ENCODE measurements around the gene TMEM132C. TPM values are rescaled to one million over a fixed set of nuclear protein-coding genes. Genes with fewer than 3 reads are reported as not detected.

TMEM132C gene
- total and polyA plus RNA-seq, 7 donors = 0.60 to 3.5 (median 1.7) TPM; not detected in 1

DNA sequence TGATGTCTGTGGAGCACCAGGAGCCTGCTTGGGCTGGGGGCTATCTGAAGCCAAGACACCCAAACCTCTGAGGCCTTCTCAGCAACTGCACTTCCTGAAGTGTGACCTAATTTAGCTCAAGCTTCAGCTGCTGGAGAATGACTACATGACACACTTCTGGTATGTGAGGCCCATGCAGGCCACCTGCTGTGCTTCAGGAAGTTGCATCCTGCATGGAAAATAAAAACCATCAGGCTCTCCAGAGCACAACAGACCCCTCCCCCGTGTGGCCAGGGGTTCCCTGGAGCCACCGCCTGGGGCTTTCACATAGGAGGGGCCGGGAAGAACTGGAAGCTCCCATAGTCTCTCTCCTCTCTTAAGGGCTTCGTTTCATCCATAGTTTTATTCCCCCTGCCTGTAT lies 339.1 kb downstream of the TMEM132C start:
- Histone ChIP-seq H3K9me3 (no peaks in the 10 kb centered on the region), H3K4me3 (no peak overlapping the region), H3K36me3 (no peaks in the 10 kb centered on the region), H3K27ac (no peak overlapping the region), H3K27me3 (no peaks in the 10 kb centered on the region), H3K4me1 (no peaks in the 10 kb centered on the region)
- DNase-seq = peak; percentile 48
- intact Hi-C loops (cut with DNase I) = no loop called here
- WGBS, 2 donors = 59 to 61% methylated on average over 4 of the region's 4 CpGs
- TF ChIP-seq POLR2AphosphoS5 (IDR thresholded peaks at IDR 0.05) (no peak), EP300 (IDR thresholded peaks at IDR 0.05) (no peak), POLR2A (IDR thresholded peaks at IDR 0.05) (no peak)
- TF ChIP-seq, protein P1, sequence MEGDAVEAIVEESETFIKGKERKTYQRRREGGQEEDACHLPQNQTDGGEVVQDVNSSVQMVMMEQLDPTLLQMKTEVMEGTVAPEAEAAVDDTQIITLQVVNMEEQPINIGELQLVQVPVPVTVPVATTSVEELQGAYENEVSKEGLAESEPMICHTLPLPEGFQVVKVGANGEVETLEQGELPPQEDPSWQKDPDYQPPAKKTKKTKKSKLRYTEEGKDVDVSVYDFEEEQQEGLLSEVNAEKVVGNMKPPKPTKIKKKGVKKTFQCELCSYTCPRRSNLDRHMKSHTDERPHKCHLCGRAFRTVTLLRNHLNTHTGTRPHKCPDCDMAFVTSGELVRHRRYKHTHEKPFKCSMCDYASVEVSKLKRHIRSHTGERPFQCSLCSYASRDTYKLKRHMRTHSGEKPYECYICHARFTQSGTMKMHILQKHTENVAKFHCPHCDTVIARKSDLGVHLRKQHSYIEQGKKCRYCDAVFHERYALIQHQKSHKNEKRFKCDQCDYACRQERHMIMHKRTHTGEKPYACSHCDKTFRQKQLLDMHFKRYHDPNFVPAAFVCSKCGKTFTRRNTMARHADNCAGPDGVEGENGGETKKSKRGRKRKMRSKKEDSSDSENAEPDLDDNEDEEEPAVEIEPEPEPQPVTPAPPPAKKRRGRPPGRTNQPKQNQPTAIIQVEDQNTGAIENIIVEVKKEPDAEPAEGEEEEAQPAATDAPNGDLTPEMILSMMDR (IDR thresholded peaks at IDR 0.05) = no peak

DNA sequence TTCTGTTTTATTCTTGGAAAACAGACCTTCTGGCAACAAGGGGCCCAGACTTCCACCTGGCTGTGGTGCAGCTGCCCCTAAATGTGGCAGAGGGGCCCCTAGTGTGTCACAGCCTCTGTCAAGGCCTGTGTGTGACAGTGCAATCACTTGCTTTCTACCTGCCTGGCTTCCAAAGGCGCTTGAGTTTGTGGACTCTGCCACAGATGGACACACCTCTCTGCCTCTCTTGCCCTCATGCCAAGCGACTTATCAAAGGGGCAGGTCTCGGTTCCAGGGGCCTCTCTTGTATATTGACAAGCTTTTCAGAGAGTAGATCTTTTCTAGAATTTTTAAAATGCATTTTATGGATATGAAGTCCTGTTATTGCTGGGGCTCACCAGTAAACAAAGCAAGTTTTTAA lies 339.6 kb downstream of the TMEM132C start:
- no peaks in the 10 kb centered on the region for H3K36me3 ChIP-seq
- no peaks in the 10 kb centered on the region for H3K4me1 ChIP-seq
- H3K9me3 ChIP-seq = no peaks in the 10 kb centered on the region
- intact Hi-C loops (cut with DNase I) = no loop called here
- DNase-seq = peak; percentile 37
- H3K27me3 ChIP-seq = no peaks in the 10 kb centered on the region
- no peak overlapping the region for H3K27ac ChIP-seq
- TF ChIP-seq POLR2AphosphoS5 (IDR thresholded peaks at IDR 0.05) = no peak
- TF ChIP-seq, protein P1 (IDR thresholded peaks at IDR 0.05) = no peak
- no peak for TF ChIP-seq EP300 (IDR thresholded peaks at IDR 0.05)
- H3K4me3 ChIP-seq = no peak overlapping the region
- 15 to 61% methylated on average over 3 of the region's 3 CpGs for WGBS, 2 donors

DNA sequence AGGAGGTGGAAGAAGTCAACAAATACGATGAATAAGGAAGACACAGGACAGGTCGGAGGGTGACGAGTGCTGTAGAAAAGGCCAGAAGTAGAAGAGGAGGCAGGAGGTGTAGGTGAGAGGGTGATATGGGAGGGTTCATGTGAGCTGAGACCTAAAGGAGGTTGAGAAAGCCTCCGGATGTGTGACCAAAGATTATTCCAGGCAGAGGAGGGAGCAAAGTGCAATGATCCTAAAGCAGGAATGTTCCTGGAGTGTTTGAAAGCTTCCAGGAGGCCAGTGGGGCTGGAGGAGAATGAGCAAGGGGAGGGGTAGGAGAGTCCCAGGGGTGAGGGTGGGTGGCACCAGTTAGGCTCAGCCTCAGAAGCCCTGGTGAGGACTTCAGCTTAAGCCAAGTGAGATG lies 340.0 kb downstream of the TMEM132C start:
- intact Hi-C loops (cut with DNase I) = no loop called here
- TF ChIP-seq, protein P1 (IDR thresholded peaks at IDR 0.05) = no peak
- TF ChIP-seq POLR2A (IDR thresholded peaks at IDR 0.05) (no peak), POLR2AphosphoS5 (IDR thresholded peaks at IDR 0.05) (no peak), EP300 (IDR thresholded peaks at IDR 0.05) (no peak)
- 22 to 74% methylated on average over 4 of the region's 4 CpGs for whole genome bisulfite sequencing, 2 donors
- Histone ChIP-seq H3K4me3 (no peak overlapping the region), H3K4me1 (no peaks in the 10 kb centered on the region), H3K27ac (no peak overlapping the region), H3K36me3 (no peaks in the 10 kb centered on the region), H3K27me3 (no peaks in the 10 kb centered on the region), H3K9me3 (no peaks in the 10 kb centered on the region)
- DNase-seq = no peak

DNA sequence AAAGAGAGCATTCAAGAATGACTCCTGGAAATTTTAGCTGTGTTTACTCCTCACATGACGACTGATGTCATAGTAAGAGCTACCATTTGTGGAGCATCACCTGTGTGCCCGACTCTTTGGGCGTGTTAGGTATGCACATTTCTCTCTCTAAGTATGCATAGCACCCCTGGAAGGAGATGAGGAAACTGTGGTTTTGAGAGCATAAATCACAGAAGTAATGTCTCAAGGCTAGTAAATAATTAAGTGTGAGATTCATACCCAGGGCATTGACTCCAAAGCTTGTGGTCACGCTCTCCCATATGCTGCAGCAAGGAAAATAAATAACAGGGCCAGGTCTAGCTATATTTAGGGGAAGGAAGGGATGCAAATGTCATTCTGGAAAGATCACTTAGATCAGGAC lies 340.7 kb downstream of the TMEM132C start:
- Histone ChIP-seq H3K36me3 (no peaks in the 10 kb centered on the region), H3K27ac (no peak overlapping the region), H3K9me3 (no peaks in the 10 kb centered on the region), H3K4me3 (no peak overlapping the region), H3K4me1 (no peaks in the 10 kb centered on the region), H3K27me3 (no peaks in the 10 kb centered on the region)
- WGBS, 2 donors = 43 to 71% methylated on average over 4 of the region's 4 CpGs
- TF ChIP-seq POLR2A (IDR thresholded peaks at IDR 0.05) = no peak
- TF ChIP-seq, protein P1 (IDR thresholded peaks at IDR 0.05) = no peak
- no peak for TF ChIP-seq EP300 (IDR thresholded peaks at IDR 0.05)
- TF ChIP-seq POLR2AphosphoS5 (IDR thresholded peaks at IDR 0.05) = no peak
- DNase-seq = no peak
- intact Hi-C loops (cut with DNase I) = no loop called here

DNA sequence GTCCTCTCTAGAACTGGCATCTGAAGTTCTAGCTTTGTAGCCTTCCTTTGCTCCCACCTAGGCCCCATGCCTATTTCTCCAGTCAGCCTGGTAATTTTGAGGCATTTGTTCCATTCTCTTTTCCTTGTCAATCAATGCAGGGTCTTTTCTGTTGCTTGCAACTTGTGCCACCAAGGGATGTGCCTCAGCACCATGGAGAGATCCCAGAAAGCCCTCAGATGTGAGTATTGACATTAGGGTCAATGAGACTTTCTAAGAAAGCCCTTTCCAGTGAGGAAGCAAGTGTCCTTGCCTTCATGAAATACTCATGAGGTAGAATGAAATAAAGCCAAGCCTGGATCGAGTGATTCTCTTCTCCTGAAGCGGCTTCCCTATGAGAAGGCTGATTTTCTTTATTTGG lies 342.9 kb downstream of the TMEM132C start:
- peak; percentile 12 for DNase-seq
- 93 to 96% methylated on average over 2 of the region's 2 CpGs for WGBS, 2 donors
- TF ChIP-seq EP300 (IDR thresholded peaks at IDR 0.05) = no peak
- TF ChIP-seq POLR2AphosphoS5 (IDR thresholded peaks at IDR 0.05) = no peak
- TF ChIP-seq, protein P1 (IDR thresholded peaks at IDR 0.05) = no peak
- TF ChIP-seq POLR2A (IDR thresholded peaks at IDR 0.05) = no peak
- intact Hi-C loops (cut with DNase I) = no loop called here
- Histone ChIP-seq H3K36me3 (no peaks in the 10 kb centered on the region), H3K9me3 (no peaks in the 10 kb centered on the region), H3K27me3 (no peaks in the 10 kb centered on the region), H3K27ac (no peak overlapping the region), H3K4me1 (no peaks in the 10 kb centered on the region), H3K4me3 (no peak overlapping the region)

Data from sigmoid colon (tissue), 7 donors.